HL-60 (cell line): ENCODE data around the gene PCED1B.

ENCODE experiments used
- POLR2AphosphoS5 ChIP-seq: IDR thresholded peaks from 2 replicates; pipeline ENCODE4 v1.6.1; 2012; ENCODE audit warnings: low read depth
- TF ChIP-seq, protein P1 (sequence below): IDR thresholded peaks from one replicate; pipeline ENCODE4 v1.5.1; 2011; ENCODE audit warnings: low read length, control low read depth, inconsistent platforms; ENCODE audit not compliant: insufficient read depth
- TF ChIP-seq, protein P2 (sequence below): IDR thresholded peaks from 2 replicates; pipeline ENCODE4 v1.6.1; 2012; ENCODE audit warnings: low read depth; ENCODE audit not compliant: insufficient replicate concordance

GRCh38 chr12:47094804-47095203 lies 15.4 kb downstream of the PCED1B start:
- TF ChIP-seq, protein P1, sequence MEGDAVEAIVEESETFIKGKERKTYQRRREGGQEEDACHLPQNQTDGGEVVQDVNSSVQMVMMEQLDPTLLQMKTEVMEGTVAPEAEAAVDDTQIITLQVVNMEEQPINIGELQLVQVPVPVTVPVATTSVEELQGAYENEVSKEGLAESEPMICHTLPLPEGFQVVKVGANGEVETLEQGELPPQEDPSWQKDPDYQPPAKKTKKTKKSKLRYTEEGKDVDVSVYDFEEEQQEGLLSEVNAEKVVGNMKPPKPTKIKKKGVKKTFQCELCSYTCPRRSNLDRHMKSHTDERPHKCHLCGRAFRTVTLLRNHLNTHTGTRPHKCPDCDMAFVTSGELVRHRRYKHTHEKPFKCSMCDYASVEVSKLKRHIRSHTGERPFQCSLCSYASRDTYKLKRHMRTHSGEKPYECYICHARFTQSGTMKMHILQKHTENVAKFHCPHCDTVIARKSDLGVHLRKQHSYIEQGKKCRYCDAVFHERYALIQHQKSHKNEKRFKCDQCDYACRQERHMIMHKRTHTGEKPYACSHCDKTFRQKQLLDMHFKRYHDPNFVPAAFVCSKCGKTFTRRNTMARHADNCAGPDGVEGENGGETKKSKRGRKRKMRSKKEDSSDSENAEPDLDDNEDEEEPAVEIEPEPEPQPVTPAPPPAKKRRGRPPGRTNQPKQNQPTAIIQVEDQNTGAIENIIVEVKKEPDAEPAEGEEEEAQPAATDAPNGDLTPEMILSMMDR, result no peak
- no peak for TF ChIP-seq POLR2AphosphoS5
- TF ChIP-seq, protein P2, sequence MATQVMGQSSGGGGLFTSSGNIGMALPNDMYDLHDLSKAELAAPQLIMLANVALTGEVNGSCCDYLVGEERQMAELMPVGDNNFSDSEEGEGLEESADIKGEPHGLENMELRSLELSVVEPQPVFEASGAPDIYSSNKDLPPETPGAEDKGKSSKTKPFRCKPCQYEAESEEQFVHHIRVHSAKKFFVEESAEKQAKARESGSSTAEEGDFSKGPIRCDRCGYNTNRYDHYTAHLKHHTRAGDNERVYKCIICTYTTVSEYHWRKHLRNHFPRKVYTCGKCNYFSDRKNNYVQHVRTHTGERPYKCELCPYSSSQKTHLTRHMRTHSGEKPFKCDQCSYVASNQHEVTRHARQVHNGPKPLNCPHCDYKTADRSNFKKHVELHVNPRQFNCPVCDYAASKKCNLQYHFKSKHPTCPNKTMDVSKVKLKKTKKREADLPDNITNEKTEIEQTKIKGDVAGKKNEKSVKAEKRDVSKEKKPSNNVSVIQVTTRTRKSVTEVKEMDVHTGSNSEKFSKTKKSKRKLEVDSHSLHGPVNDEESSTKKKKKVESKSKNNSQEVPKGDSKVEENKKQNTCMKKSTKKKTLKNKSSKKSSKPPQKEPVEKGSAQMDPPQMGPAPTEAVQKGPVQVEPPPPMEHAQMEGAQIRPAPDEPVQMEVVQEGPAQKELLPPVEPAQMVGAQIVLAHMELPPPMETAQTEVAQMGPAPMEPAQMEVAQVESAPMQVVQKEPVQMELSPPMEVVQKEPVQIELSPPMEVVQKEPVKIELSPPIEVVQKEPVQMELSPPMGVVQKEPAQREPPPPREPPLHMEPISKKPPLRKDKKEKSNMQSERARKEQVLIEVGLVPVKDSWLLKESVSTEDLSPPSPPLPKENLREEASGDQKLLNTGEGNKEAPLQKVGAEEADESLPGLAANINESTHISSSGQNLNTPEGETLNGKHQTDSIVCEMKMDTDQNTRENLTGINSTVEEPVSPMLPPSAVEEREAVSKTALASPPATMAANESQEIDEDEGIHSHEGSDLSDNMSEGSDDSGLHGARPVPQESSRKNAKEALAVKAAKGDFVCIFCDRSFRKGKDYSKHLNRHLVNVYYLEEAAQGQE, result no peak
